Skin of body (tissue), 2 donors: ENCODE data around the gene LEPR. TPM values are rescaled to one million over a fixed set of nuclear protein-coding genes. Genes with fewer than 3 reads are reported as not detected.
A peak's percentile ranks its signal among the peaks of the same experiment; 100 is the strongest.

ENCODE experiments used
- DNase-seq: peaks from one replicate; lab custom pipeline; 2025; lab: John Stamatoyannopoulos, UW
- total RNA-seq: library from RNA; depleted of rRNA; stranded (reverse); fragments of >200 nt; gene quantifications from one replicate; pipeline ENCODE4 v1.2.3, GENCODE V29; 2014

Gene LEPR
- total RNA-seq, 1 donor from 2014 or later: 17.6 TPM

GRCh38 chr1:65412256-65412983 lies 8.0 kb upstream of the LEPR start:
- DNase-seq: no peak

- DNase-seq: no peak
Observed at GRCh38 chr1:65412984-65413375, 7.5 kb upstream of the LEPR start.

GRCh38 chr1:65414538-65414937 lies 5.9 kb upstream of the LEPR start:
- DNase-seq: no peak

GRCh38 chr1:65416767-65417166 lies 3.7 kb upstream of the LEPR start:
- no peak for DNase-seq

DNA sequence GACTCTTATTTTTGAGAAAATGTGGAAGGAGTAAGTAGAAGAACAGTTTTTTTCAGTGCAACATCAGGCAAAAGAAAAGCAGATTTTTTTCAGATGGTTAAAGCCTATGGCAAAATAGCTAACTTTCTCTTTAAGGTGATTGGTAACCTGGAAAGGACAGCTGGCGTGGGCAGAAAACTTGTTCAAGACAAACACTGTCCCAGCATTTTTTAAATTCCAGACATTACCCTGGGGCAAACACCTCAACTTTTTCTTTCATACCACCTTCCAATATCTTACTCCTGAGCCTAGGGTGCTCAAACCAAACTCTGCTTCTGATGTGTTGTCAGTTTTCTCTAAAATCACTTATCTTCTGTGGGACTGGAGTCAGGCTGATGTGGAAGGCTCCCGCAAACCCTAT lies 2.7 kb upstream of the LEPR start:
- no peak for DNase-seq

DNA sequence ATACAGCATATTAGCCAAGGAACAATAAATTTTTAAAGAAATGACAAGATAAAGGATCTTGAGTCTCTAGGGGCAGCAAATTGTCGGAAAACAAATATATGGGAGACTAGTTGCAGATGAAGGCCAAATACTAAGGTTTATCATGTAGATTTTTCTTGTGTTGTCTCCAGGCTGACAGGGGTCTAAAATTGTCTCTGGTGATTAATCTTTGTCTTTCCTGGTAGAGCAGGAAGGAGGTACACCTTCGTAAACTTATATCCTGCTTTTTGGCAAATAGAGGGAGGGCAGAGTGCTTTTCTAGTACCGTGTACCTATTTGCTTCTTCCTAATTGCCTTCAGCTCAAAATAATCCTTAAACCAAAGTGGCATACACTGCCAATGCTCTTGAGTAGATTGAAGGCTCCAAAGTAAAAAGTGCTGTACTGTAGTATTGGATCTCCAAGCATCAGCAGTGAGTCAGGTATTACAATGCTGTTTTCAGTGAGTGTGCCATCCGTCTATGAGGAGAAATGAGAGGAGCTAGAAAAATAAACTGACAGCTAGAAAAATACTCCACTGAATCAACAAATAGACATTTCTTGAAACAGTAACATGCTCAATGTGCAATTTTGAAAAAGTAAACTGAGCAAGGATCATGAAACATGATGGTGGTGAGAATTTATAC lies 1.8 kb upstream of the LEPR start:
- no peak for DNase-seq

DNA sequence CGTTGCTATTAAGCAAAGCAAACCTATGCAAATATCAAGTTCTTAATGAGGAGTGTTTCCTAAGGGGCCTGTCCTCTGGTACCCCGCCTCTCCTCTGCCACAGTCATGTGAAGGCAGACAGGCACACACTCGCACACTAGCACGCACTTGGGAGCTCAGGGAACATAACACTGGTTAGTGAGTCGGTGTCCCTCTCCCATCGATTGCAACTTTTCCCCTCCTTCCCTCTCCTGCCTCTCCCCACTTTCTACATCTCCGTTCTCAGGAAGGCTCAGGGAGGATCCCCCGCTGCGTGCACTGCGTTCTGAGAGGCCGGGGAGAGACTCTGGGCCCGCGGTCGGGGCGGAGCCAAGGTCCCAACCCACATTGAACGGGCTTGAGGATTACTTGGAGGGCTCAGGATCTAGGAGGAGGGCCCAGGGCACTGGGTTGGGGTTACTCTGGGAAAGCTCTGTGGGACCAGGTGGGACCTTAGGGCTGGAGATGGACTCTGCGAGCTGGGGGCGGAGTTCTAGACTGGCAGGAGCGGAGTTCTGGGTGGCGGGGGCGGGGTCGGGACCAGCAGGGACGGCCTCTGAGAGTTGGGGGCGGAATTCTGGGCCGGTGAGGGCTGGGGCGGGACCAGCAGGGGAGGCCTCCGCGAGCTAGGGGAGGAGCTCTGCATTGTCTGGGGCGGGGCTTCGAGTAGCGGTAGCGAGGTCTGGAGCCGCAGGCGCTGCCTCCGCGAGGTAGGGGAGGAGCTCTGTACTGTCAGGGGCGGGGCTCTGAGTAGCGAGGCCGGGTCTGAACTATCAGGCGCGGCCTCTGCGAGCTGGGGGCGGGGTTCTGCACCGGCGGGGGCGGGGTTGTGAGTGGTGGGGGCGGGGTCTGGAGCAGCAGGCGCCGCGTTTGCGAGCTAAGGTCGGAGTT lies 533 bp upstream of the LEPR start:
- peak; percentile 98 for DNase-seq

DNA sequence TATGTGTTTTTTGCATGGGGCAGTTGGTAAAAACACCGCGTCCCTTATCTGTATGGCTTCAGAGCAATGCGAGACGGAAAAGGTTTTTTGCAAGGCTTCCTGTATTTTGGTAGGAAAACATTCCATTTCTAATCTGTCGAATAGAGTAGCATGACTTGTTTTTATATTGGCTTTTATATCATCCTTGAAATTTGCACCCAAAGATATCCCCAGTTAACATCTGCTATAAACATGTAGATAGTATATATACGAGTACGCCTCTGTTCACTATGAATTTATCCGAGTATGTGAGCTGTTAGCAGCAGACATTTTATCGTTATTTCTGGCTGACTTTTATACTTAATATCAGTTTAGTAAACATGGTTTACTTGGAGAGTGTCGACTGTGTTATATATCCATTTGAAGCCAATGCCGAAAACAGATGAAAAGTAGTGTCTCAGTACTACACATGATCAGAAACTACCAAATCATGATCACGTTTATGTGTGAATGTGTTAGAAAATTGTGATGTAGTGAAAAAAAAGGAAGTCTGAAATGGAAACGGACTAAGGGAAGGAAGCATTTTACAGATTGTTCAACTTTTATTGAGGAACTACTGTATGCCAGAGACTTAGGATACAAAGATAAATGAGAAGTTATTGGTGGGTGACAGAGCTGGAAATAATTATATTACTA lies 1.0 kb downstream of the LEPR start:
- DNase-seq: peak; percentile 73

- DNase-seq: no peak
Observed at GRCh38 chr1:65422241-65423203, 2.1 kb downstream of the LEPR start.

- DNase-seq: no peak
Observed at GRCh38 chr1:65423884-65424572, 3.6 kb downstream of the LEPR start.

DNA sequence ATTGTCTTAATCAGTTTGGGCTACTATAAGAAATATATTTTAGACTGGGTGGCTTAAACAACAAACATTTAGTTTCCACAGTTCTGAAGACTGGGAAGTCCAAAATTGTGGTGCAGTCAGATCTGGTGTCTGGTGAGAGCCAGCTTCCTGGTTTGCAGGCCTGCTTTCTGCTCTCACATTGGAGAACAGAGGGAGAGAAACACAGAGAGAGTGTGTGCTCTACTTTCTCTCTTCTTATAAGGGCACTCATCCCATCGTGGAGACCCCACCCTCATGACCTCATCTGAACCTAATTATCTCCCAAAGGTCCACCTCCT lies 4.1 kb downstream of the LEPR start:
- no peak for DNase-seq

DNA sequence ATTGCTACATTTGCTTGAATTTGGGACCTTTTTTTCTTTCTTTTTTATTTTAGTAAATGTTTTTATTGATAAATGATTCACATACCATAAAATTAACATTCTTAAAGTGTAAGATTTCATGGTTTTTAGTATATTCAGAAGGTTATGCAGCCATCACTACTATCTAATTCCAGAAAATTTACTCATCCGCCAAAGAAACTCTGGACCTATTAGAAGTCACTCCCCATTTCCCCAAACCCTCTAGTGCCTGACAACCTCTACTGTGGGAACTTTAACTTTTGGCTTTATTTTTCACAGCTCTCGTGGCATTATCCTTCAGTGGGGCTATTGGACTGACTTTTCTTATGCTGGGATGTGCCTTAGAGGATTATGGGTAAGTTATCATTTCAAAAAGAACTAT lies 4.5 kb downstream of the LEPR start:
- DNase-seq: no peak

DNA sequence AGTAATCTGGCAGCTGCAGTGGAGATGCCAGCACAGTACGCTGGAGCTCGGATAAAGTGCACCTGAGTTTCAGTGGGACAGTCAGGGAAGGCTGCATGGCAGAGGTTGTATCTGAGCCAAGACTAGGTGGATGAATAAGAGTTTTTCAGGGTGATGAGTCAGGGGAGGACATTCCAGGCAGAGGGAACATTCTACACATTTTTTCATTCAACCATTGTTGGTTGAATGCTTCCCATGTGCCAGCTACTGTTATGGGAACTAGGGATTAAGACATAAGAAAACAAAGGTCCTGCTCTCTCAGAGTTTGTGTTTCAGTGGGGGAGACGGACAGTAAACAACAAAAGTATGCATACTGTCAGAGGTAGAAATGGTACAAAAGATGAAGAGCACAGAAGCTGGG lies 5.2 kb downstream of the LEPR start:
- DNase-seq: no peak

DNA sequence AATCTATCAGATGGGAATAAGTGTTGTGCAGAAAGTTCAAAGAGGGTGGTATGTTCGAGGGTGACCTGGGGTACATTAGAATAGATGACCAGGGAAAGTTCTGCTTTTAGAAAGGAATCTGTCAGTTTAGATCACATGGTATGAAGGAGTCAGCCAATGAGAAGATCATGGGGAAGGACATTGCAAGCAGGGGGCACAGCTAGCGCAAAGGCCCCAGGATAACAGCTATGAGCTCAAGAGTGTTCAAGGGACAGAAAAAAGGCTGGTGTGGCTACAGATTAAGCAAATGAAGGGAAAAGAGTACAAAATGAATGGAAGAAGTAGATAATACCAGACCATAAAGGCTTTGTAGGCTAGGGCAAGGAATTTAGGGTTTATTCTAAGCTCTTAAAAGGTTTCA lies 8.6 kb downstream of the LEPR start:
- DNase-seq: no peak

DNA sequence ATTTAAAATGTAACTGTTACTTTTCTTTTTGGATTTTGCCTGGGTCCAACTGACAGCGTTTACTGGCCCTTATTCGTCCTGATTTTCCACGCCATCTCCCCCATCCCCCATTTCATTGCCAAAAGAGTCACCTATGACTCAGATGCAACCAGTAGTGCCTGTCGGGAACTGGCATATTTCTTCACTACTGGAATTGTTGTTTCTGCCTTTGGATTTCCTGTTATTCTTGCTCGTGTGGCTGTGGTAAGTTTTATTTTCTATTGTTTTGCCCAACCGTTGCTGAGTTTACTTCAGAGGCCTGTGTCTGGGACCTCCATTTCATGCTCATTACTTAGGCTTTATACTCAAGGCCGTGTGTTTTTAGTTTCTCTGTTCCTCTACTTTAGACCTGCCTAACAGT lies 9.3 kb downstream of the LEPR start:
- DNase-seq: no peak

DNA sequence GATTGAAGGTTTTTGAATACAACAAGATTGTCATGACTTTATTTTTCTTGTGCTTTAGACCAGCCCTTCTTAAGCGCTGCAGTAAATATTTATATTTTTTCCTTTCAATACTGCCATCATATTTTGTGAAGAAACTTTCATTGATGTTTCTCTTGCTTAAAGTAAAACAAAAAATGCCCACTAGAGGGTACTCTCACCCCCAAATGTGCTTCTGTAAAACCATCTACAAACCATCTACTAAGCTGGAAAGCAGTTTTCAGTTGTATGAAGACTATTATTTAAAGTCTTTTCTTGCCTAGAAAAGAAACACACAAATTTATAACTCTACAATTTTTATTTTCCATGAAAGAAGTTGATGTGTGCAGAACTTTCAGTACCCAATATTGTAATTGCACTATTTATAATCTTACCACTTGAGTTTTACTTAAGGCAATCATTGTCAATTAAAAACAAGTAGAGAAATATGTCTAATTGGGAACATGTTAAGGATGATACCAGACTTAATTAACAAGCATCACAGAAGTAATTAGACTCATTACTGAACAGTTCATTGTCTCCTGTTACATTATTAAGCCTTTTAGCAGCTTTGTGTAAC lies 10.7 kb downstream of the LEPR start:
- peak; percentile 33 for DNase-seq

DNA sequence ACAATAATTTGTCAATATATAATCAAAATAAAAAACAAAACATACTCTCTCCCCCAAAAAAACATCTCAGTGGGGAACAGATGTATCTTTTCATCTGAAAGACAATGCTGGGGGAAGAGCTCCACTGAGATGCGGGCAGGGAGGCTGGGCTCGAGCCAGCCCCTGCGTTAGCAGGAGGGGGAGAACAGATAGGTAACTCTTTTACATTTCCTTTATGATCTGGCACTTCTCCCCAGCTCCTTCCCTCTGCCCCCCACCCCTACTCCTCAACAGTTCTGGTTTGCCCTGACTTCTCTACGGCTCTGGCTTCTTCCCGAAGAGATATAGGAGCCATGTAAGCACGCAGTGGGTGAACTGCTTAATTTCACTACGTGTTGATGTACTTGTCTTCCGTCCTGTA lies 12.4 kb downstream of the LEPR start:
- DNase-seq: no peak

- no peak for DNase-seq
Observed at GRCh38 chr1:65434255-65434654, 13.8 kb downstream of the LEPR start.

- DNase-seq: no peak
Observed at GRCh38 chr1:65434760-65435159, 14.3 kb downstream of the LEPR start.

GRCh38 chr1:65435987-65436386 lies 15.5 kb downstream of the LEPR start:
- no peak for DNase-seq
